Middle frontal gyrus (tissue), 1 donor: ENCODE data around the gene VSTM4.

Experiments used
- DNase-seq: peaks from one replicate; pipeline ENCODE4 v3.0.0-alpha.2; 2015; ENCODE audit warnings: low spot score; ENCODE audit errors: extremely low spot score

The VSTM4 gene

DNA sequence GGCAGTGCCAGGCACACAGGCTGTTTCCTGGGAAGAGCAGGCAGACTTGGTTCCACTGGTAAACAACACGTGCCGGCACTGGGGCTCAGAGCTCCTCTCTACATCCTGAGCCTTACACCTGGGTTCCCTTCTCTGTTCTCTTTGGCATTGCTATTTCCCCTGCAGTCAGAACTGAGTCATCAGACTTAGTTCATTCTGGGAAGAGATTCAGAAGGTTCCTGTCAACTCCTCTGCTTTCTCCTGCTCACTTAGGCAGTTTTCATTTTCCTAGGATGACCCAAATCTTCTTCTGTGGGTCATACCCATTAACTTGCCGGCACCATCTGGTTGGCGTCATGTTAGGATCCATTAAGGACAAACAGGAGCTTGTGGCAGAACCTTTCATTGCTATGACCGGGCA lies 142.3 kb downstream of the VSTM4 start:
- no peak for DNase-seq

DNA sequence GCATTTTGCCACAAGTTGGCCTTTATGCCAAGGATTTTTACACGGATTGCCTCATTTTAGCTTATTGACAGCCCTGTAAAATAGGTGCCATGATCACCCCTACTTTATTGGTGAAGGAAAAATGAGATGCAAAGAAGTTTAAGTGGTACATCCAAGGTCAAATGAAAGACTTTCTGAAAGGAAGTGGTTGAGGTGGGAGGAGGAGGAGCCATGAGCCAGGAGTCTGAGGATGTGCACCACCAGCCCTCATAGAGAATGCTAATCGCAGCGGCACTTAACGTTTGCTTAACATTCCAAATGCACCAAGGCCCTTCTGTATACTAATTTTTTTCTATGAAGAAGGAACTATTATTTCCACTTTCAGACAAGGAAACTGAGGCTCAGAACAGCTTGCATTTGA lies 144.7 kb downstream of the VSTM4 start:
- DNase-seq, result no peak

DNA sequence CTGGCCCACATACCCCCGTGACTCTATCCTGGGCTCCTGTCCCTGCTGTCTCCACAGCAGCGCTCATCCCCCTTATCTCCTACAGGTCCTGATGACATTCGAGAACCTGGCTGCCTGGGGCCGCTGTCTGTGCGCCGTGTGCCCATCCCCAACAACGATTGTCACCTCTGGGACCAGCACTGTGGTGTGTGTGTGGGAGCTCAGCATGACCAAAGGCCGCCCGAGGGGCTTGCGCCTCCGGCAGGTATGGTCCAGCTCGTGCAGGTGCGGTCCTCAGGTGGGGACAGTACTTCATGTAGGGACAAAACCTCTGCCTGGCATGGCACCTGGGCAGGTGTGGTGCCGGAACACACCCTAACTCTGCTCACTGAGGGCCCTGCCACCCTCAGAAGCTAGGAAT lies 145.3 kb downstream of the VSTM4 start:
- no peak for DNase-seq

DNA sequence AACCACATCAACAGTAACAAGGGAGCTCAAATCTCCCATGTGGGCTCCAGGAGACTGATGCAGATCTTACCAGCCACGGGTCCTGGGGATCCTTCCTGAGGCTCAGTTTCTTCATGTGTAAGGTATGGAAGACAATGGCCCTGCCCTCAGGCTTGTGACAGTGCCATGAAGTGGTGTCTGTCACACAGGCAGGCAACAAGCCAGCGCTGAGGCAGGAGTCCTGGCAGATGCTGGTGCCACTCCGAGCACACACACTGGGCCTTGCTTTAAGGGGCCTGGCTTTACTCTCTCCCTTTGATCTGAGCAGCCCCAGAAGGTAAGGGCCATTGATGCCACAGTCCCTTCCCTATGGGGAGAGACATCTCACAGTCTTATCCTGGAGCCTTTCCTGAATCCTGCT lies 147.3 kb downstream of the VSTM4 start:
- no peak for DNase-seq

DNA sequence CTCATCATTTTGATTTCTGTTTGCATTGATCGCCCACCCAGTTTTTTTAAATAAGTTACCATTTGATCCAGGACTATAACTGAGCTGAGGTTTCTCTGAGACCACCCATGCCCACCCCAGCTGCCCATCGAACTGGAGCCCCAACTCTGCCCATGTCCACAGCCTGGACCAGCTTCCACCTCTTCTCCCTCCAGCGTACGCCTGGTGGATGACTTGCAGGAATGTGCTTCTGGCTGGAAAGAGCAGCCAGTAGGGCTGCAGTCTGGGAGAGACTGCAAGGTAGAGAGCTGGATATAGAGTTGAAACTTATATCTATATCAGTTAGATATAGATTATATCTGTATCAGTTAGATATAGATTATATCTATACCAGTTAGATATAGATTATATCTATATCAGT lies 149.9 kb downstream of the VSTM4 start:
- no peak for DNase-seq
